HepG2 (cell line): Measurements from ENCODE around the gene GPHN. TPM values are rescaled to one million over a fixed set of nuclear protein-coding genes. Genes with fewer than 3 reads are reported as not detected.

Experiments
- ATAC-seq: fragments of 200-7000 bp; cut with Tn5 transposase; 3 replicates; pipeline ENCODE4 v1.9.1; 2020; ENCODE audit warnings: mild to moderate bottlenecking, moderate library complexity
- BruUV-seq: library from RNA; stranded (reverse); fragments of 400-500 nt; replicated peaks from 2 replicates; lab custom pipeline; 2021; lab: Mats Ljungman, UMichigan
- CTCF ChIA-PET: fragments of 300-600 bp; formaldehyde crosslinking; extraction: SDS; loops from one replicate; lab custom pipeline; 2021; ENCODE audit warnings: low total read pairs, inconsistent platforms, low intra/inter-chr PET ratio; lab: Yijun Ruan, JAX
- POLR2A ChIA-PET: fragments of 350-600 bp; sonication (Branson Sonifier 250); formaldehyde crosslinking; loops from one replicate; lab custom pipeline; 2020; ENCODE audit warnings: antibody characterized with exemption, inconsistent platforms; lab: Yijun Ruan, JAX
- DNase-seq: peaks from one replicate; pipeline ENCODE4 v3.0.0-alpha.2; 2015; ENCODE audit warnings: low spot score
- FAIRE-seq: peaks from 3 replicates; lab custom pipeline; 2011; peaks lifted over from hg19 to GRCh38; lab: Jason Lieb, UNC
- H2AFZ ChIP-seq: one replicate; pipeline ENCODE4 v1.6.1; 2011; ENCODE audit warnings: low read length, inconsistent platforms
- H3K27ac ChIP-seq: fragments of 300-600 bp; 3 replicates; pipeline ENCODE4 v1.8.0; 2011; ENCODE audit warnings: mixed run types, mild to moderate bottlenecking, mixed read lengths, low read length, inconsistent platforms; ENCODE audit not compliant: insufficient read depth; ENCODE audit errors: extremely low read length
- H3K27me3 ChIP-seq, 2 experiments: fragments of 200-600 bp in 1 of 2; 2 replicates in 1 of 2; 3 replicates in 1 of 2; pipeline versions ENCODE4 v1.6.0 to v1.8.0; 2011; ENCODE audit warnings: low read length in 2 of 2, mild to moderate bottlenecking in 2 of 2, moderate library complexity in 2 of 2, inconsistent platforms in 1 of 2; ENCODE audit not compliant: insufficient read depth in 2 of 2, control insufficient read depth in 1 of 2
- H3K36me3 ChIP-seq, 2 experiments: fragments of 200-600 bp in 1 of 2; replicated peaks in 1 of 2; 2 replicates in 1 of 2; 3 replicates in 1 of 2; pipeline versions ENCODE4 v1.5.1 to v1.8.0; 2011; ENCODE audit warnings: low read length in 2 of 2, inconsistent platforms in 1 of 2; ENCODE audit not compliant: insufficient read depth in 2 of 2, control insufficient read depth in 1 of 2
- H3K4me1 ChIP-seq: 2 replicates; pipeline ENCODE4 v1.5.1; 2012; ENCODE audit warnings: low read length, inconsistent platforms; ENCODE audit not compliant: insufficient read depth
- H3K4me2 ChIP-seq: 2 replicates; pipeline ENCODE4 v1.6.0; 2011; ENCODE audit warnings: low read depth, low read length, inconsistent platforms
- H3K4me3 ChIP-seq, 3 experiments: fragments of 200-600 bp in 1 of 3; sonication (generic), shearing (Covaris generic) in 1 of 3; replicated peaks in 1 of 3; 2 replicates each; pipeline ENCODE4 v1.5.1; 2011 to 2016; ENCODE audit warnings: low read length in 3 of 3, inconsistent platforms in 2 of 3, low read depth in 2 of 3, mild to moderate bottlenecking in 2 of 3, control low read depth in 1 of 3, mixed read lengths in 1 of 3; ENCODE audit not compliant: insufficient read depth in 1 of 3
- H3K79me2 ChIP-seq: one replicate; pipeline ENCODE4 v1.6.1; 2011; ENCODE audit warnings: low read length, inconsistent platforms; ENCODE audit not compliant: insufficient read depth
- H3K9ac ChIP-seq: 2 replicates; pipeline ENCODE4 v1.6.0; 2011; ENCODE audit warnings: mild to moderate bottlenecking, low read depth, low read length, inconsistent platforms; ENCODE audit not compliant: insufficient read depth
- H3K9me3 ChIP-seq: 2 replicates; pipeline ENCODE4 v1.5.1; 2012; ENCODE audit warnings: mild to moderate bottlenecking, low read length
- H4K20me1 ChIP-seq: 2 replicates; pipeline ENCODE4 v1.6.0; 2011; ENCODE audit warnings: inconsistent platforms, mild to moderate bottlenecking, low read length, moderate library complexity; ENCODE audit not compliant: insufficient read depth
- DMTF1 ChIP-seq: sonication (generic); formaldehyde crosslinking; IDR thresholded peaks from 2 replicates; pipeline ENCODE4 v1.4.0; 2020; ENCODE audit warnings: mild to moderate bottlenecking, missing genetic modification reagents
- ETV6 ChIP-seq: sonication (generic); formaldehyde crosslinking; conservative IDR thresholded peaks from 2 replicates; pipeline ENCODE4 v1.4.0; 2020; ENCODE audit warnings: missing genetic modification reagents
- FOXO1 ChIP-seq: sonication (generic); formaldehyde crosslinking; IDR thresholded peaks from 2 replicates; pipeline ENCODE4 v1.4.0; 2020; ENCODE audit warnings: missing genetic modification reagents
- GTF3A ChIP-seq: sonication (generic); formaldehyde crosslinking; conservative IDR thresholded peaks from 2 replicates; pipeline ENCODE4 v1.4.0; 2020; ENCODE audit warnings: mild to moderate bottlenecking, missing genetic modification reagents
- HNRNPH1 ChIP-seq: fragments of 200-400 bp; formaldehyde crosslinking; optimal IDR thresholded peaks from 2 replicates; pipeline ENCODE3; 2017; ENCODE audit warnings: mild to moderate bottlenecking, low read depth, low read length
- PHF8 ChIP-seq: sonication (generic); formaldehyde crosslinking; IDR thresholded peaks from 2 replicates; pipeline ENCODE4 v1.5.0; 2020; ENCODE audit warnings: missing genetic modification reagents
- RFX1 ChIP-seq: fragments of 450-650 bp; IDR thresholded peaks from 2 replicates; pipeline ENCODE4 v1.6.1; 2017
- RFXAP ChIP-seq: sonication (generic); formaldehyde crosslinking; IDR thresholded peaks from 2 replicates; pipeline ENCODE4 v1.4.0; 2020; ENCODE audit warnings: missing genetic modification reagents, borderline replicate concordance
- SIX4 ChIP-seq: sonication (generic); formaldehyde crosslinking; IDR thresholded peaks from 2 replicates; pipeline ENCODE4 v1.4.0; 2020; ENCODE audit warnings: missing genetic modification reagents
- SNAPC4 ChIP-seq: sonication (generic); formaldehyde crosslinking; IDR thresholded peaks from 2 replicates; pipeline ENCODE4 v1.4.0; 2020; ENCODE audit warnings: mild to moderate bottlenecking, missing genetic modification reagents
- ZNF784 ChIP-seq: sonication (generic); formaldehyde crosslinking; IDR thresholded peaks from 2 replicates; pipeline ENCODE4 v1.5.1; 2020; ENCODE audit warnings: missing genetic modification reagents, mild to moderate bottlenecking, borderline replicate concordance
- ZNF792 ChIP-seq: IDR thresholded peaks from 2 replicates; pipeline ENCODE4 v1.6.1; 2016
- WGBS: methylation state at CpG from one replicate; pipeline ENCODE4 v1.1.6; 2017; ENCODE audit warnings: low lambda C conversion rate; 5-methylcytosine and 5-hydroxymethylcytosine counted together
- in situ Hi-C: cut with HindIII; loops from 2 replicates; pipeline ENCODE4 v1.10.0; 2017; ENCODE audit warnings: low pct_unique_long_range_greater_than_20kb; ENCODE audit not compliant: extremely low pct_ligation_motif_present
- intact Hi-C: fragments of 100-400 bp; cut with micrococcal nuclease; formaldehyde crosslinking; loops from one replicate; pipeline ENCODE4 v1.10.0; 2022; ENCODE audit not compliant: unreplicated experiment
- polyA plus RNA-seq, 8 experiments: library from polyadenylated mRNA; depleted of rRNA in 3 of 8; stranded (reverse) in 7 of 8; unstranded in 1 of 8; fragments of >200 nt; fragmentation: Illumina TruSeq in 4 of 8; extraction: Trizol in 4 of 8; gene quantifications; 2 replicates each; pipeline versions ENCODE4 v1.2.1 to v1.2.3, GENCODE V29; 2011 to 2016; ENCODE audit warnings: low read depth in 4 of 8, missing spikeins in 1 of 8, mixed read lengths in 1 of 8; ENCODE audit not compliant: insufficient read depth in 1 of 8
- total RNA-seq, 5 experiments: library from RNA; depleted of rRNA; stranded (reverse); fragments of >200 nt; fragmentation: Illumina TruSeq; extraction: Trizol; gene quantifications; 2 replicates each; pipeline ENCODE4 v1.2.3, GENCODE V29; 2016; ENCODE audit warnings: low read depth in 1 of 5

GPHN gene
- total and polyA plus RNA-seq, 2 of the 13 experiments (the other 11 are each of a cell fraction or from before 2014, with no cell fraction given), result 12.7 to 19.2 TPM

DNA sequence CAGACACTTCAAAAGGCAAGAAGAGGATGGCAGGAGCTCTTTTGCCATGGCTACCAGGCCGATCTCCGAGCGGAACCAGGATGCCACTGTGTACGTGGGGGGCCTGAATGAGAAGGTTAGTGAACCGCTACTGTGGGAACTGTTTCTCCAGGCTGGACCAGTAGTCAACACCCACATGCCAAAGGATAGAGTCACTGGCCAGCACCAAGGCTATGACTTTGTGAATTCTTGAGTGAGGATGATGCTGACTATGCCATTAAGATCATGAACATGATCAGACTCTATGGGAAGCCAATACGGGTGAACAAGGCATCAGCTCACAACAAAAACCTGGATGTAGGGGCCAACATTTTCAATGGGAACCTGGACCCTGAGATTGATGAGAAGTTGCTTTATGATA, 691.1 kb downstream of the GPHN start:
- ATAC-seq, result no peak
- intact Hi-C loops, result no loop called here
- Histone ChIP-seq H3K27me3 (no peaks in the 10 kb centered on the region; a peak in 1 of 5 replicates), H3K4me1 (no peaks in the 10 kb centered on the region), H2AFZ (no peak overlapping the region), H4K20me1 (no peaks in the 10 kb centered on the region), H3K4me3 (no peak overlapping the region), H3K4me2 (no peak overlapping the region), H3K27ac (no peak overlapping the region), H3K9me3 (no peaks in the 10 kb centered on the region), H3K36me3 (no peaks in the 10 kb centered on the region), H3K79me2 (no peaks in the 10 kb centered on the region), H3K9ac (no peak overlapping the region)
- WGBS, result 74% methylated on average over 6 of the region's 6 CpGs
- ChIA-PET POLR2A (no interaction called here), CTCF (no interaction called here)
- no peak for FAIRE-seq
- DNase-seq, result no peak
- no TSS peak for BruUV-seq
- in situ Hi-C loops, result no loop called here
- TF ChIP-seq ZNF784 (CRISPR knock-in tag) (no peak), ZNF792 (CRISPR knock-in tag) (no peak)
- TF ChIP-seq, all 625 proteins: peak for 0

DNA sequence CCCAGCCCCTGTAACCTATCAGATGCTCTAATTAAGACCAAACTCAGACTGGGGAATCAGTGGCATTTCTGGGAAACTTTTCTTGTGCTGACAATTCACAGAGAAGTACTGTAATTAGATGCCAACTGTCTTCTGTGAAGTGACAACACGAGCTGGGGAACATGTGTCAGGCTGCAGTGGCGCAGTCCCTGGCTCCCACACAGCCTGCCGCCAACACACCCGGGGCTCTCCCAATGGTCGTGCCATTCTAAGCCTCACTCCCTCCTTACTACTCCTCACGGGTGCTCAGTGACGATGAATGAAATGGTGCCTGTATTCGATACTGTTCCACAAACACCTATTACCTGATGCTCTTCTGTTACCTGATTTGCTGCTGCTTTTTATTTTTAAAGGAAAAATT, 699.9 kb downstream of the GPHN start:
- no peak overlapping the region for H3K9ac ChIP-seq
- no peaks in the 10 kb centered on the region for H4K20me1 ChIP-seq
- DNase-seq, result no peak
- intact Hi-C loops (no loop called here), in situ Hi-C loops (no loop called here)
- BruUV-seq, result no TSS peak
- no peak for FAIRE-seq
- ChIA-PET CTCF (no interaction called here), POLR2A (no interaction called here)
- H2AFZ ChIP-seq, result no peak overlapping the region
- H3K79me2 ChIP-seq, result no peaks in the 10 kb centered on the region
- no peak for ATAC-seq
- H3K9me3 ChIP-seq, result no peaks in the 10 kb centered on the region
- H3K4me3 ChIP-seq, result no peak overlapping the region
- no peaks in the 10 kb centered on the region; a peak in 2 of 5 replicates for H3K27me3 ChIP-seq
- H3K36me3 ChIP-seq, result no peaks in the 10 kb centered on the region
- H3K27ac ChIP-seq, result no peak overlapping the region
- no peak overlapping the region for H3K4me2 ChIP-seq
- no peaks in the 10 kb centered on the region for H3K4me1 ChIP-seq
- 46% methylated on average over 8 of the region's 8 CpGs for WGBS
- no peak for TF ChIP-seq RFXAP
- TF ChIP-seq RFX1, result no peak
- TF ChIP-seq GTF3A (CRISPR knock-in tag), result no peak
- no peak for TF ChIP-seq PHF8 (CRISPR knock-in tag)
- no peak for TF ChIP-seq ETV6 (CRISPR knock-in tag)
- no peak for TF ChIP-seq SNAPC4
- no peak for TF ChIP-seq FOXO1 (CRISPR knock-in tag)
- TF ChIP-seq DMTF1 (CRISPR knock-in tag), result no peak
- TF ChIP-seq HNRNPH1, result no peak
- TF ChIP-seq SIX4 (CRISPR knock-in tag), result no peak
